Muscle of back (tissue), 11 donors: ENCODE measurements around the gene MAD1L1. TPM values are rescaled to one million over a fixed set of nuclear protein-coding genes. Genes with fewer than 3 reads are reported as not detected.

ENCODE experiments used
- DNase-seq, 3 donors: peaks; one replicate each; pipeline versions ENCODE4 v3.0.0 to v3.0.0-alpha.2; 2013
- polyA plus RNA-seq, 10 donors: library from polyadenylated mRNA; unstranded; fragments of 120-200 nt; gene quantifications; one replicate each; pipeline ENCODE4 v1.2.1, GENCODE V29; 2013; ENCODE audit not compliant: insufficient read length in 10 of 10

The MAD1L1 gene
- polyA plus RNA-seq, 10 donors: 15.4 to 25.7 (median 22.0) TPM

GRCh38 chr7:2219606-2220005, 13.1 kb downstream of the MAD1L1 start:
- no peak for DNase-seq

GRCh38 chr7:2219136-2219535, 13.6 kb downstream of the MAD1L1 start:
- DNase-seq: no peak

- no peak for DNase-seq
Measured at GRCh38 chr7:2218444-2218785, 14.3 kb downstream of the MAD1L1 start.

- DNase-seq: no peak
Measured at GRCh38 chr7:2217716-2218443, 14.9 kb downstream of the MAD1L1 start.

GRCh38 chr7:2217206-2217605, 15.5 kb downstream of the MAD1L1 start:
- DNase-seq: no peak

GRCh38 chr7:2215851-2216250, 16.9 kb downstream of the MAD1L1 start:
- DNase-seq: no peak

- no peak for DNase-seq
Measured at GRCh38 chr7:2214636-2215035, 18.1 kb downstream of the MAD1L1 start.

- no peak for DNase-seq
Measured at GRCh38 chr7:2213551-2214215, 19.1 kb downstream of the MAD1L1 start.

- no peak for DNase-seq
Measured at GRCh38 chr7:2212906-2213305, 19.8 kb downstream of the MAD1L1 start.

GRCh38 chr7:2211926-2212325, 20.8 kb downstream of the MAD1L1 start:
- no peak for DNase-seq

- DNase-seq: no peak
Measured at GRCh38 chr7:2211259-2211880, 21.4 kb downstream of the MAD1L1 start.

GRCh38 chr7:2210551-2211258, 22.0 kb downstream of the MAD1L1 start:
- no peak for DNase-seq

GRCh38 chr7:2209961-2210323, 22.8 kb downstream of the MAD1L1 start:
- no peak for DNase-seq

- peak; percentile 48 to 77 (median 55) for DNase-seq
Measured at GRCh38 chr7:2209146-2209960, 23.4 kb downstream of the MAD1L1 start.

- no peak for DNase-seq
Measured at GRCh38 chr7:2208712-2209111, 24.0 kb downstream of the MAD1L1 start.

GRCh38 chr7:2205036-2205780, 27.5 kb downstream of the MAD1L1 start:
- no peak for DNase-seq

GRCh38 chr7:2204446-2204845, 28.3 kb downstream of the MAD1L1 start:
- DNase-seq: no peak

GRCh38 chr7:2203766-2204300, 28.9 kb downstream of the MAD1L1 start:
- no peak for DNase-seq

GRCh38 chr7:2202901-2203765, 29.6 kb downstream of the MAD1L1 start:
- peak in 1 of 3 donors; percentile 34 for DNase-seq

GRCh38 chr7:2202361-2202761, 30.4 kb downstream of the MAD1L1 start:
- no peak for DNase-seq
